Posterior vena cava (tissue), 2 donors: Measurements from ENCODE around the gene NCOR2. TPM values are rescaled to one million over a fixed set of nuclear protein-coding genes. Genes with fewer than 3 reads are reported as not detected.

ENCODE experiments used
- DNase-seq: peaks from one replicate; pipeline ENCODE4 v3.0.0-alpha.2; 2020; ENCODE audit warnings: low spot score
- intact Hi-C, 2 donors: fragments of 100-400 bp; cut with DNase I; formaldehyde crosslinking; loops; one replicate each; pipeline versions ENCODE4 v1.14.1 to v1.14.2; 2022 to 2023
- long read RNA-seq, 2 donors: library from polyadenylated mRNA; unstranded; transcript quantifications; one replicate each; pipeline ENCODE4 v2.0.0, GENCODE V29; 2020 to 2021
- total RNA-seq, 2 donors: library from RNA; stranded (reverse); fragmentation: NEBNext Ultra II Directional; extraction: Animal tissue kit (Norgen Biotek cat#: 25700); gene quantifications; one replicate each; pipeline ENCODE4 v1.2.1, GENCODE V29; 2021
- donor health status: DM: yes; HTN: yes; CAD: no.
- donor health status: DM: yes; HTN: yes; CAD: no.

Gene NCOR2
- 100 to 1,000 TPM; 210 to 279 TPM for total RNA-seq
- long read RNA-seq, donor 1, partial matches to known transcripts, result 70 of 126 reads
- long read RNA-seq, donor 1, other reads (novel, unspliced or antisense), result 56 of 126 reads
- long read RNA-seq, donor 2, partial matches to known transcripts, result 39 of 69 reads
- long read RNA-seq, donor 2, other reads (novel, unspliced or antisense), result 28 of 69 reads

DNA sequence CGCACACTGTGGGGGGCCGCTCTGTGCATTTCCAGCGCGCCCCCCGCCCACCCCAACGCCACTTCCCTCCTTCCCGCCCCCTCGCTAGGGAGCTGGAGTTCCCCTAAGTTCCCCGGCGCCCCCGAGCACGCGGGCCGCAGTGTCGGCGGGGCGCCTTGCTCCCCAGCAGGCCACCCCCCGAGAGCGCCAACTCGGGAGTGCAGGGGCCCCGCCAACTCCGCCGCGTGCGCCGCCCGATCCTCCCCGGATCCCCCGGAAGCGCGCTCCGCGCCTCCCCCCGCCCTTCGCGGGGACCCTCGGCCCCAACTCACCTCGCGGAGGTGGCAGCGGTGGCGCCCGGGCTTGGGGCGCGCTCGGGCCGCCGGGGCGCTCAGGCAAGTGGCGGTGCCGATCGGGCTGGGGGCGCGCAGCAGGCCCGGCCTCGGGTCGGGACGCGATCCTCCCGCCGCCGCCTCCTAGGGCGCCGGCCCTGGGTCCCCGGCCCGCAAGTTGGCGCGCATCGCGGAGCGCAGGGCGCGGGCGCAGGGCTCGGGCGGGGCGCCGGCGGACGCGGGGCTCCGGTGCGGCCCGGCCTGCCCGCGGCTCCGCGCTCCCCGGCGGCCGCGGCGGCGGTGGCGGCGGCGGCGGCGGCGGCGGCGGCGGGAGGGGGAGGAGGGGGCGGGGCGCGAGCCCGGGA, at the start of gene NCOR2:
TSS of gene NCOR2 (minus strand) at position 616 of the 676 bp plus-strand sequence. CDS start 72,361 bp downstream, outside the sequence.
- intact Hi-C loops, result loop anchor here (5.0 to 10.0 kb wide), 3 partner anchors 50 to 188 kb away; no protein-coding TSS in a partner anchor
- no peak for DNase-seq

DNA sequence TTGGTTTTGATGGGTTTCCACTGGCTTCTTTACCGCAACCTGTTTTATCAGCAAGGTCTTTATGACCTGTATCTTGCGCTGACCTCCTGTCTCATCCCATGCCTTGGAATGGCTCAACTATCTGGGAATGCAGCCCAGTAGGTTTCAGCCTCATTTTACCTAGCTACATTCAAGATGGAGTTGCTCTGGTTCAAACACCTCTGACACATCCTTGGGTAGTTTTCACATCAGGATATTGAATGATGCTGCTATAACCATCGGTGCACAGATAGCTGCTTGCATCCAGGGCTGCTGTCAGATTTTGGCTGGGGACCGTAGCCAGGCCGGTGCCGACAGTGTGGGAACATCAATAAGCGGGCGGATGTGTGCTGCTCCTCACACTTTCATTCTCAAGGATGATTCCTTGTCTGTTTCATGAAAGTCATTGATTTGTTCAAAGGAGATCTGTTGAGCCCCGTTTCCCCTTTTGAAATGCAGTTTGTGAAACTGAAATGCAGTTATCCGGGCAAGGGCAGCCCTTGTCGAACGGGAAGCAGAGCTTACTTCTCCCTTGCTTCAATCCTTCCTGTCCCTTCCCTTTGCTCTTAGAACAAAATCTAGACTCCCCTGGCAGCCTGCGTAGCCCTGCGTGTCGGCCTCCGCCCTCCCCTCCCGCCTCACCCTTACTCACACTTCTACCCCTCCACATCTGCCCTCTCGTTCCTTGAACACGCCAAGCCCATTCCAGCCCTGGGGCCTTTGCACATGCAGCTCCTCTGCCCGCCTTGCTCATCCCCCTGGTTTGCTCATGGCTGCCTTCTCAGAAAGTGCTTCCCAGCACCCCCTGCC, 49.2 kb upstream of the NCOR2 start:
- DNase-seq, result no peak
- intact Hi-C loops, result no loop called here

DNA sequence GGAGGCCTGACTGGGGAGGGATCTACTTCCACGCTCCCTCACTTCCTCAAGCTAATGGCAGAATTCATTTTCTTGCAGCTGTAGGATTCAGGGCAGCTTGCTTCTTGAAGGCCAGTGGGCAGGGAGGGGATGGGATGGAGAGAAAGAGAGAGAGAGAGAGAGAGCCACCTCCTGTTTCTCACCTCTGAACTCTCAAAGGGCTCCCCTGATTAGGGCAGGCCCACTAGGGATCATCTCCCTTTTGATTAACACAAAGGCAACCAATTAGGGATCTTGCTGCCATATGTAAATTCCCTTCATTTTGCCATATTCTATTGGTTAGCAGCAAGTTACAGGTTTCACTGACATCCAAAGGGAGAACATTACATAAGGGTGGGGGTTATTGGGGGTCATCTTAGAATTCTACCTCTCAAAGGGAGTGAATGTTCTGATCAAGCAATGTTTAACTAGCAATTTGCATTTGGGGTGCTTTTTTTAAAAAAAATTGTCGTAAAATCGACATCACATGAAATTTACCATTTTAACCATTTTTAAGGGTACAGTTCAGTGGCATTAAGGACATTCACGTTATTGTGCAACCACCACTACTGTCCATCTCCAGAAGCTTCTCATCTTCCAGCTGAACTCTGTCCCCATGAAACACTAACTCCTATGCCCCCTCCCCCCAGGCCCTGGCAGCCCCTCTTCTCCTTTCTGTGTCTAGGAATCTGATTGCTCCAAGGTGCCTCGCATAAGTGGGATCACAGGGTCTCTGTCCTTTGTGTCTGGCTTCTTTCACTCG, 47.3 kb upstream of the NCOR2 start:
- DNase-seq, result no peak
- intact Hi-C loops, result no loop called here

DNA sequence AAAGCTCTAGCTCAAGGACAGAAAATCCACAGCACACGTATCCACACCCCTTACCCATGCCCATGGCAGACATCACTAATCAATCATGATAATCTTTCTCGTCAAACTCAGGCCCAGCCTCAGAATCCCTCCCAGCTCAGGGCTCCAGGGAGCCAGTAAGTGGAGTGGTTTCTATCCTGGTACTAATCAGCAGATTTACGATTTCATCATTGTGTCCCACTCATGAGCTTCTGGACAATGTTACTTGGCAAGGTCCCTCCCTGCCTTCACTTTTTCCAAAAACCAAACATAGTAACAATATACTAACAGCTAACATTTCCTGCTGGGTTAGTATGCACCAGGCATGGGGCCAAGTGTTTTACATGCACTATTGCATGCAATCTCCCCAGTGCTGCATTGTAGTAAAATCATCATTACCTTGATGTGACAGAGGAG, 45.8 kb upstream of the NCOR2 start:
- intact Hi-C loops, result loop anchor here in 1 of 2 donors (2.0 kb wide), 1 partner anchor 250 kb away; the partner anchor contains the start of gene SCARB1
- DNase-seq, result no peak

DNA sequence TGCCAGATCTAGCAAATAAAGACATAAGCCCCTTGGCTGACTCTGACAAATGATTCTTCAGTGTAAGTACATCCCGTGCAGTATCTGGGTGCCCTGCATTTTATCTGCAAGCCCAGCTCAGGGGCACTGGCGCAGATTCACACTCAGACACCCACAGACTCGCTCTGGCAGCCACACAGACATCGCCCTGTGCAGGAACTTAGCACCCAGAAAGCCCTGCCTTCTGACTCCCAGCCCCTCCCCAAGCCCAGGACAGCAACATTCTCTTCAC, 44.9 kb upstream of the NCOR2 start:
- no peak for DNase-seq
- intact Hi-C loops, result loop anchor here in 1 of 2 donors (2.0 kb wide), 1 partner anchor 250 kb away; the partner anchor contains the start of gene SCARB1

DNA sequence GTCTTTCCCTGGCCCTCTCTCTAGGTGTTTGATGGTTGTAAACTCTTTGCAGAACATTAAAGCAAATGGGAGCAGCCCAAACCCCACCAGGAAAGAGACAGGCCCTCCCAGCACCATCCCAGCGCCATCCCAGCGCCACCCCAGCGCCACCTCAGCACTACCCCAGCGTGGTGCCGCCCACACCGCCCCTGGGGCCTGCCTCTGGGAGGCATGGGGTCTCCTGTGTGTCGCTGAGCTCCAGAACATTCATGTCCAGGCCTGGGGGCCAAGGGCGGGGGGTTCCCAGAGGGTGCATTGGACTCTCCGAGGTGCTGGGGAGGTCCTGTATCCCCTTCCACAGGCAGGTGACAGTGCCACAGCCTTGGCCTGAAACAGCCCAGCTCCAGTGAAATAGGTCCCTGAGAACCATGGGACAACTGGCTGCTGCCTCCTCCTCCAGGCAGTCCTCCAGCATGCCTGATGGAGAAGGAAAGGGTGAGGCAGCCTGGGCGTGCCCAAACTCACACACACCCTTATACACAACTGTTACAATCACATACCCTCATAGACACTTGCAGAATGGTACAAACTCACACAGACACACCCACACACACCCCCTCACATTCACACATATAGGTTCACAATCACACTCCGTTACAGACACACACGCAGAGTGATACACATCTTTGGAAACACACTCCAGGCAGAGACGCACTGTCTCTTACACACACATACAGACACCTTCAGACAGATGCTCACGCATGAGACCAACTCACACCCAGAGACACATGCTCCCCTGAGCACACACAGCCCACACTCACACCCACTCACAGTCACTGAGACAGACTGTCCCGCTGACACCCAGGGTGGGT, 44.4 kb upstream of the NCOR2 start:
- no peak for DNase-seq
- intact Hi-C loops, result loop anchor here in 1 of 2 donors (2.0 kb wide), 1 partner anchor 251 kb away; the partner anchor contains the start of gene SCARB1

DNA sequence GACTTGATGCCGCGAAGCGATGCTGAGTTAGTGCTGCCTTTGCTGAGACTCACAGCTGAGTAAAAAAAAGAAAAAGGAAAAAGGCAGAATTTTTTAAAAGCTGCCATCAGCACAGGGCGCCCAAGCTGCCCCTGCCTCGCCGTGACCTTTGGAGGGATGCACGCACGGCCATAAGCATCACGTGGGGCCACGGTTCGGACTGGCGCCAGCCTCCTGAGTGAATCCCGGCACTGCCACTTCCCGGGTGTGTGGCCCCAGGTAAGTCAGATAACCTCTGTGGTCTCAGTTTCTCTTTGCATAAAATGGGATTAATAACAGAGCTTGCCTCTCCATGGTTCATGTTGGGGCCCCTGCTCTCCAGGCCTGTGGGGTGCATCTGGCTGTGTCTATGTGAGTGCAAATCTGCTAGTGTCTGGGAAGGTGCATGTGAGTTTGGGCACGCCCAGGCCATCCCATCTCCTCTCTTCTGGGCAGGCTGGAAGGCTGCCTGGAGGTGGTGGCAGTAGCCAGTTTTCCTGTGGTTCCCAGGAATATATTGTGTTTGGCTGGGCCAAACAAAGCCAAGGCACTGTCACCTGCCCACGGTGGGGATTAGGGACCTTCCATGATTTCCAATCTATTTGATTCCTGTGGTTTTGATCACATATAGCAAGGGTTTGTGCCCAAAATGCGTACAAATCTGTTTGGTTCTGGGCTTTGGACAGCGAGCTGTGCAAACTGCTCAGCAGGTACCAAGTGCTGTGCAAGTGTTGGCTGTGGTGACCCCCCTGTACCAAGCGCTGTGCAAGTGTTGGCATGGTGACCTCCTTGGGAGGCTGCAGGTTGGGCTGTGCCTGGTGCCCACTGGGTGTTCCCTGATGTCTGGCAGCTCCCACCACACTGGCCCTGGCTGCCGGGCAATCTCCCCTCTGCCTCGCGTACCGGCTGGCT, 43.5 kb upstream of the NCOR2 start:
- no peak for DNase-seq
- intact Hi-C loops, result no loop called here

DNA sequence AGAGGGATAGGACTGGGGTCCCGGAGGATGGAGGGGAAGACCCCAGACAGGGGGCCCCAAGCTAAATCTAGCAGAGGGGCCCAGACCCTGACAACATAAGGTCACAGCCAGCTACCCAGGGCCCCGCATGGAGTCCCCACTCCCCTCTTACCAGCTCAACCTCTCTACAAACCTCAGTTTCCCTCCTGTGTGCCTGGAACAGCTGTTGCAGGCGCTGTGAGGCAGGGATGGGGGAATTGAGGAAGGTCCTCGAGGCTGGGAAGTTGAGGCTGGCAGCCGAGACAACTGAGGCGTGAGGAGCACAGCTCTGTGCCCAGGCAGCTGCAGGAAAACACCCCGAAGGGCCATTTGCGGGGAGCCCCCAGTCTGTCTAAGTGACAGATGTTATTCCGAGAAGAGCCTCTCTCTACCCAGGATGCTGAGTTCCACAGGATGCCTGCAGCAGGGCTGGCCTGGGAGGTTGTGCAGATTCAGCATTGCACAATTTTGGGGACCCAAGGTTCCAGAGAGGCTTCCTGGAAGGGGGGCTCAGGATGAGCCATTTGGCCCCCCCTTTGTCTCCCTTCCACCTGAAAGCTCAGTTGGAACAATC, 42.7 kb upstream of the NCOR2 start:
- intact Hi-C loops, result no loop called here
- DNase-seq, result no peak

DNA sequence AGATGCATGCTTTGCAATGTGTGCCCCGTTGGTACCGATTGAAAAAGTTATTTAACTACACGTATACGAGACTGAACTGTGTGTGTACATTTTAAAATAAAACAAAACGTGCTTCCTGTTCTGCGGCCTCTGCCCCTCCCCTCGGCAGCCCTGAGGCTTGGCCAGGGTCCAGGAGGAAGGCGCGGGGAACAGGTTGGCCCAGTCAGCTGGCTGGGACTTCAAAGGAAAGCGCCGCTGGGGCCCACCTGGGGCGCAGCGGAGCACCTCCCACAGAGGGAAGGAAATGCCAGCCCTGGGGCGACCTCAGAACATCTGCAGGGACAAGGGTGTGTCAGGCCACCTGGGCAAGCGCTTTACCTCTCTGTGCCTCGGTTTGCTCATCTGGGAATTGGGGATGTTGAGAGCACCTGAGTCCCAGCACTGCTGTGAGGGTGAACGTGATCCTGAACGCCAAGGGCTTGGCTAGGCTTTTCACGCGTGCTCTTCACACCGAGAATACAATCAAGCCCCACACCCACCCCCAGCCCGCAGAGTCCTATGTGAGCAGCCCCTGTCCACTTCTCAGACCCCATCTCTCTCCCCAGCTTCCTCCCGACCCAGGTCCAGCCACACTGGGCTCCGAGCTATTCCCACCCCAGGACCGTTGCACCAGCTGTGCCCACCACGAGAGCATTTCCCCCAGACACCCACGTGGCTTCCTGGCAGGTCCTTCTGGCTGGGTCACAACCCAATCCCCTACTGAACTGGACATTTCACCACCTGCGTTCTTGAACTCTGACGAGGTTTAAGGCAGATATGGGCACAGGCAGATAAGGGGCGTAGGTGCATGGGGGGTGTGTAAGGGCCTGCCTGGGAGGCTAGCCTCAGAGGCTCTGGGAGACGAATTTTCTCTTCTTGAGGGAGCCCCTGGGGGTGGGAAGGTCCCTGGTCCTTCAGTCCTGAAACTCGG, 41.9 kb upstream of the NCOR2 start:
- intact Hi-C loops, result no loop called here
- DNase-seq, result peak; percentile 92

DNA sequence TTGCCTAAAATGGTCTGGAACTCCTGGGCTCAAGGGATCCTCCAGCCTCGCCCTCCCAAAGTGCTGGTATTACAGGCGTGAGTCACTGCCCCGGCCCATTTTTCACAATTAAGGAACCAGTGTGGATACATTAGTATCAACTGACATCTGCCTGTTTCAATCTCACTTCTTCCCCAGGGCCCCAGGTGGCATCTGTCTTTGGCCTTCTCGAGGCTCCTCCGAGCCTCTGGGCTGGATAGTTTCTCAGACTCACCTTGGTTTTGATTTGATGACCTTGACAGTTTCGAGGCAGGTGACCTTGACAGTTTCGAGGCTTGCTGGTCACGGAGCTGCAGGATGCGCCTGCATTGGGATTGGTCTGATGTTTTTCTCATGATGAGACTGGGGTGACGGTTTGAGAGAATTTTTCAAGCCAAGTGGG, 41.0 kb upstream of the NCOR2 start:
- no peak for DNase-seq
- intact Hi-C loops, result no loop called here

DNA sequence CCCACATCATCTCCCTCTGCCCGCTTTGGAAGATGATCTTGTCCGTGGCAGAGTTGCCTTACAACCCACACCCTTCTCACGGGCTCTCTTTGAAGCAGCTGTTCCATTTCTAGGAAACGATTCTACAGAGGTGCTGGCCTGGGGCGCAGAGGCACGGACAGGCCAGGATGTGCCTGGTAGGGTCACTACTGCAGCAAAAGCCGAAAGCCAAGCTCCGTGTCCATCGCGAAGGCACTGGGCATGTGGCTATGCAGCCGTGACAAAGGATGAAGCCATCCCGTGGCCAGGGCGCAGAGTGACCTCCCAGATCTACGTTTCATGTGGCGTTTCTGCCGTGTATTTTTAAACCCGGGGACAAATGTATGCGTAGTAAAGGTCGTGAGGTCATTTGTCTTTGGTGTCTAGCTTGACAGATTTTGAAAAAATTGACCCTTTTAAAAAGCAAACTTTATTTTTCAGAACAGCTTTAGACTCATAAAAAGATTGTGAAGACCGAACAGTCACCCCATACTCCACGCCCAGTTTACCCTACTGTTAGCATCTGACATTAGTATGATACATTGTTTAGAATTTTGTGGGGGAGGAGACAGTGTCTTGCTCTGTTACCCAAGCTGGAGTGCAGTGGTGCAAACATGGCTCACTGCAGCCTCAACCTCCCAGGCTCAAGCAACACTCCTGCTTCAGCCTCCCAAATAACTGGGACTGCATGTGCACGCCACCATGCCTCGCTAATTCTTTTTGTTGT, 40.4 kb upstream of the NCOR2 start:
- intact Hi-C loops, result no loop called here
- no peak for DNase-seq

DNA sequence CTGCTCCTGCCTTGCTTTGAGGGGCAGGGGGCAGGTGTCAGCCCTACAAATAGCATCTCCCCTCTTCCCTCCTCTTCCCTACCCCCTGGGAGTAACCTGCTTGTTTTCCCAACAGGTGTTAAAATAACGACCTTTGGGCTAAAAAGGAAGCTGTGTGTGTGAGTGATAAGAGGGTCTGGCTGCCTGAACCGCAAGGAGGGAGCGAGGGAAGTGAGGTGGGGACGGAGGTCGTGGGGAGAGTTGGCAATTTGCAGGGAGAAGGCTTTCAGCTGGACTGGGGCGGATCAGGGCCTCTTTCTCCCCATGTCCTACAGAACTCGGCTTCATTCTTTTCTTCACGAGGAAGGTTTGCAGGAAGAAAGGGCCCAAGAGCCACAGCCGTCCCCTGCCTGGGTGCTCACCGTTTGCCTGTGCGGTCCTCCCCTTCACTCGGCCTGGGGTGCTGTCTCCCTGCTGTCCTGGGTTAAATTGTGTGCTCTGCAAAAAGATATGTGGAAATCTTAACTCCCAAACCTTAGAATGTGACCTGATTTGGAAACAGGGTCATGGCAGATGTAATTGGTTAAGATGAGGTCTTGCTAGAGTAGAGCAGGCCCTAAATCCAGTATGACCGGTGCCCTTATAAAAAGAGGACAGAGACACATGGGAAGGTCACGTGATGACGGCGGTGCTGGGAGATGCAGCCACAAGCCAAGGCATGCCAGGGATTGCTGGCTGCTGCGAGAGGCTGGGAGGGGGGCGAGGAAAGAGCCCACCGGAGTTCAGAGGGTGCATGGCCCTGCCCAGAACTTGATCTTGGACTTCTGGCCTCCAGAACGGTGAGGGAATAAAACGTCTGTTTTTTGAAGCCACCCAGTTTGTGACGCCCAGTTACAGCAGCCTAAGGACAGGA, 38.7 kb upstream of the NCOR2 start:
- intact Hi-C loops, result no loop called here
- no peak for DNase-seq

DNA sequence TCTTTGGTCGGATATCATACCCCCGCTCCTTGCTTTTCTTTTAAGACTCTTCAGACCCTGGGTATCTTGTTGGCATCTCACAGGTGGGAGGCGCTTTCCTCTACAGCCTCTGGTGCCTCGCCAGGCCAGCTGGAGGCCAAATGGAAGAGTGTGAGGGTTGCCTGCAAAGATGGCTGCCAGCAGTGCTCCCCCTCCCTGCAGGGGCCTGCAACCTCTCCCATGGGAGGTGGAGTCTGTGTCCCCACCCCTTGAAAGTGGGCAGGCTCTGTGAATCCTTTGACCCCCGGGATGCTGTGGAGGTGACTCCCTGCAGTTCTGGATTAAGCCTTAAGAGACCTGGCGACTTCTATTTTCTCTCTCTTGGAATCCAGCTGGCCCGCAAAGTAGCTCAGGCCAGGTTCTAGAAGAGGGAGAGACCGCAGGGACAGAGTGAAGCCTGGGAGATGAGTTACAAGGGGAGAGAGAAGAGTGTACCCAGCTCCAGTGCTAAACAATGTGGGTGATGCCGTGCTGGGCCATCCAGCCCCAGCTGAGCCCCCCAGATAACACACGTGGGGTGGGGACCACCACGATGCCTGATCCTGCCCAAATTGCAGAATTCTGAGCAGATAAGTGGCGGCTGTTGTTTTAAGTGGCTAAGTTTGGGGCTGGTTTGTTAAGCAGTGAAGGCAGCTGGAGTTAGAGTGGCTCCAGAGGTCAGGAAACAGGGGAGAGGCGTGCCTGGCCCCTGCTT, 37.9 kb upstream of the NCOR2 start:
- no peak for DNase-seq
- intact Hi-C loops, result no loop called here

DNA sequence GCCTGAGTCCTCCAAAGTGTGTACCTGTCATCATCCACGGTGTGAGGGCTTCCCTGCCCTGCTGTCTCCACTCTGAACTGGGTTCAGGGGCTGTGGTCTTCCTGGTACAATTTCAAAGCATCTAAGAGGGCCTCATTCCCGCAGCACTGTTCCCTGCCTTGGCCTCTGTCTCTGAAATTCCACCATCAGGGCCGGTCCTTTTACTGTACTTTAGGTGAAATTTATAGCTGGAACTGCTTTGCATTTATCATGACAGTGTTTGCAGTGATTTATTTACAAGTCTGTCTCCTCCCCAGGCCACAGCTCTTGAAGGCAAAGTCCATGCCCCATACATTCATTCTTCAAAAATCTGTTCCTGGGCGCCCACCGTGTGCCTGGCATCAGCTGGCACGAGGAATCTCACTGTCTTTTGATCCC, 36.9 kb upstream of the NCOR2 start:
- DNase-seq, result no peak
- intact Hi-C loops, result no loop called here
